GM18520 (cell line): ENCODE measurements around the gene IL17C.

ENCODE experiments used
- ATAC-seq: cut with Tn5 transposase; IDR thresholded peaks from one replicate; pipeline ENCODE4 v1.9.1; 2021; ENCODE audit not compliant: unreplicated experiment

The IL17C gene

DNA sequence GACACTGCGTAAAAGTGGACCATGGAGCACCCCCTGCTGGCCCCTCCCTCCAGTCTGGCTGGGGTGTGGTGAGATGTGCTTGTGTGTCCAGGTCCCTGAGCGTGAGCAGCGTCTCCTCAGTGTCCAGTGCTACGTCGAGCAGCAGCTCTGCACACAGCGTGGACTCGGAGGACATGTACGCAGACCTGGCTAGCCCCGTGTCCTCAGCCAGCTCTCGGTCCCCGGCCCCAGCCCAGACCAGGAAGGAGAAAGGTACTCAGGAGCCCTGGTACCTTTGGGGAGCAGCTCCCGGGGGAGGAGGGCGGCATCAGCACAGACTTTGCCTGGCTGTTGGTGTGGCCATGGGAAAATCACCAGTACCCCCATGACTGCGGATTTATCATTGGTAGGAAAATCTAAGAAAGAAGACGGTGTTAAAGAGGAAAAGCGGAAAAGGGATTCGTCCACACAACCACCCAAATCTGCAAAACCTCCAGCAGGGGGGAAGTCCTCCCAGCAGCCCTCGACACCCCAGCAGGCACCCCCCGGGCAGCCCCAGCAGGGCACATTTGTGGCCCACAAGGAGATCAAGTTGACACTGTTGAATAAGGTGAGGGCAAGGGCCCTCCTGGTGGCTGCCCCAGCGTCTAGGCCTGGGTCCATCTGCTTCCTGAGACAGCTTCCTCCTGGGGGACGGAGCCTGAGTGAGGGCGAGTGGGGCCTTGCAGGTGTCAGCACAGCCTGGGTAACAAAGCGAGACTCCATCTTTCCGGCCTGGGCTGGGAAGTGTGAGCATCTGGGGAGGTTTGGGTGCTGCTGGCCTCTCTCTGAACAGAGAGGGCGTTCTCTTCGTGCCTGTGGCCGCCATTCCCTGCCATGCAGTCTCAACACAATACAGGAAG is 10.6 kb upstream of the IL17C start:
- ATAC-seq, result no peak

DNA sequence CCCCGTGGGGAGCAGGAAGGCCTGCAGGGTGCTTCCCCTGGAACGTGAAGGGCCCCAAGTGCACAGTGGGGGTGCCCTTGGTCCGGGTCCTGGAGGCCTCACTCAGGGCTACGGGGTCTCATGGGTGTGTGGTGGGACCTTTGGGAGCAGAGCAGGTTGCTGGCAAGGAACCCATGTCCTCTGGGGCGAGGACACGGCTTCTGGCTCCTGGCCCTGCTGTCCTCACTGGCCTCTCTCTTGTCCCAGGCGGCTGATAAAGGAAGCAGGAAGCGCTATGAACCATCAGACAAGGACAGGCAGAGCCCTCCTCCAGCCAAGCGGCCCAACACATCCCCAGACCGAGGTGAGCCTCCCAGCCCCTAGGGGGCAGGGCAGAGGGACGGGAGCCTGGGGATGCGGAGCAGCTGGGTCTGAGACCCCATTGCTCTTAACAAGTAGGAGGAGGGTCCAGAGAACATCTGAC is 9.8 kb upstream of the IL17C start:
- ATAC-seq, result no peak

DNA sequence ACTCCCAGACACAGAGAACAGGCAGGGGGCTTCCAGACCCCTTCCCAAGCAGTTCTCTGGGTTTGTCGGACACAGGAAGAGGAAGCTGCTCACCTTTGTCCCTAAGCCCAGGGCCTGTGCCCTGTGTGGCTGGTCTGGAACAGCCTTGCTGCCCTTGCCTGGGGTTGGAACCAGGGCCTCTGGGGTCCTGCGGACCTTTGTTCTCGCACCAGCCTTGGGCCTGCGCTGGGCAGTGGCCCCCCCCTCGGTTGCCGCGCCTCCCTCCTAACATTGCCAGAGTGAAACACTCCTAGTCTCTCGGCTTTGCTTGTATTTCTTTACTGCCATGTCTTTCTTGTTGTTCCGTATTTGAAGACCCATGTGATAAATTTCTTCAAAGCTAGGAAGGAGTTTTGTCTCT is 8.5 kb upstream of the IL17C start:
- no peak for ATAC-seq

DNA sequence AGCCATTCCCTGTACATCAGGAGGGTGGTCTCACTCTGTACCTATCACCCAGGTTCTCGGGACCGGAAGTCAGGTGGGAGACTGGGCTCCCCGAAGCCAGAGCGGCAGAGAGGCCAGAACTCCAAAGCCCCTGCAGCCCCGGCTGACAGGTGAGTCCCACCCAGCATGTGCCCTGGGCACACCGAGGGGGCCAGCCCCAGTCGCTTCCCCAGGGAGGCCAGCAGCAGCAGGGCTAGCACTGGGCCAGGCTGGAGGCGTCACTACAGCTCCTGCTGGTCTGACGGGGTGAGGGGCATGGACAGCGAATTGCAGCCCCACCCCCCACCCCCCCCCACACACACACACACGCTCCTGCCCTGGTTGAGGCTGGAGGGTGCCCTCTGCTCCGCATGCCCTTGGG is 7.9 kb upstream of the IL17C start:
- ATAC-seq, result no peak

DNA sequence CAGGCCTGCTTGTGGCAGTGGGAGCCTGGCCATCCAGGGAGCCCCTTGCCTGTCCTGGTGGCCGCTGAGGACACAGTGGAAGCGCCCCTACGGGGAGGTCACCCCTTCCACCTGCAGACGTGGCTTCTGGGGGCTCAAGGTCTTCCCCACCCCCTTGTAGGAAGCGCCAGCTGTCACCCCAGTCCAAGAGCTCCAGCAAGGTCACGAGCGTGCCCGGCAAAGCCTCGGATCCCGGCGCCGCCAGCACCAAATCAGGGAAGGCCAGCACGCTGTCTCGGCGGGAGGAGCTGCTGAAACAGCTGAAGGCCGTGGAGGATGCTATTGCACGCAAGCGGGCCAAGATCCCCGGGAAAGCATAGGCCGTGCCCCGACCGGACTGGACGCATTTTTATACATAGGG is 7.4 kb upstream of the IL17C start:
- no peak for ATAC-seq

DNA sequence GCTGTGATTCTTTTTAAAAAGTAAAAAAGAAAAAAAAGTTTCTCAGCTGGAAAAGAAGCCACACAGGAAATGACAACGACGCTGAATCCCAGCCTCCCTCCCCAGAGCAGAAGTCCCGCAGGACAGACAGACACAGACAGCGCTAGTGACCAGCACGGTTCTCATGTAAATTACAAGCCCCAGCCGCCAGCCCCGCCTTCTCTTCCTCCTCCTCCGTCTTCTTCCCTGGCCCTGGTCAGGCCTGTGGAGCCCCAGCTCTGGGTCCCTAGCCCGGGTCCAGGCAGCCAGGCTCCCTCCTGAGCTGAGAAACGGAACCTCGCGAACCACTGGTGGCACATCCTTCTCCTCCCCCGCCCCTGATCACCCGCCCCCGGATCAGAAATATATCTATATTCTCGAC is 7.0 kb upstream of the IL17C start:
- ATAC-seq, result no peak

DNA sequence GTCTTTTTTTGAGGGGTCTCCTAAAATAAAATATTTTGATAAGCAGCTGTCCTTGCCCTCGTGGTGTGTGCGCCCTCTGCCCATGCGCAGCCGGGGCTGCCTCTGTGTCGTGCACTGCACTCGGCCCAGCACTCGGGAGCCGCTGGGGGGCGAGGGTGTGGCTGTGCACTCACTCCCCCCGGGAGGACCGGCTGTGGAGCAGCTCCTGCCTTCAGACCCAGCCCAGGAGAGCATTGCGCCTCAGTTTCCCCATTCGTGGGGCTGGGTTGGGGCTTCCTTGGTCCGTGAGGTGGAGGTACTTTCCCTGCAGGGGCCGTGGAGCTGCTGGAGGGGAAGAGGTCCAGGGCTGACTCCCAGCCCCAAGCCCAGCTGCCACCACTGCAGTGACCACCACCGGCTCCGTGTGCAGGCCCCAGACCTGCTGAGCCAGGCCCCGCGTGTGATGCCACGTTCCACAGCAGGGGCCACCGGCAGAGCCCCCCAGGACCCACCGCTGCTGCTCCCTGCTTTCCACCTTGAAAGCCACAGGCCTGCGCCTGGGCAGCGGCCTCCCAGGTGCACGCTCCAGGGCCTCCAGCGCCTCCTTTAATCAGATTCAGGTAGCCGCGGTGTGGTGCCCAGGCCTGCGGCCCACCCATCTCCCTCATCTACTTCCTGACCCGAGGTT is 6.3 kb upstream of the IL17C start:
- no peak for ATAC-seq

DNA sequence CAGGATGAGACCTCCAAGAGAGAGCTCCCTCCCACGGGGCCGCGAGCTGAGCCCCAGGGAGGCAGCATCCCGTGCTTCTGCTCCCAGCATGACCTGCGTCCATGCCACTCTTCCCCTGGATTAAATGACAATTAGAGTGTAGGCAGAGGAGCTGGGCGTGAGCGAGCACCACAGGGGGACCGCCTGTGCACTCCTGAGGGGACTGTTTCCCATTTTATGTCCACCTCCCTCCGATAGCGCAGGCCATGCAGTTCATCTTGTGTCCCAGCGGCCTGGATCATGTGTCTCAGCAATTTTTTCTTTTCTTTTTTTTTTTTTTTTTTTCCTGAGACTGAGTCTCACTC is 5.8 kb upstream of the IL17C start:
- ATAC-seq, result no peak

DNA sequence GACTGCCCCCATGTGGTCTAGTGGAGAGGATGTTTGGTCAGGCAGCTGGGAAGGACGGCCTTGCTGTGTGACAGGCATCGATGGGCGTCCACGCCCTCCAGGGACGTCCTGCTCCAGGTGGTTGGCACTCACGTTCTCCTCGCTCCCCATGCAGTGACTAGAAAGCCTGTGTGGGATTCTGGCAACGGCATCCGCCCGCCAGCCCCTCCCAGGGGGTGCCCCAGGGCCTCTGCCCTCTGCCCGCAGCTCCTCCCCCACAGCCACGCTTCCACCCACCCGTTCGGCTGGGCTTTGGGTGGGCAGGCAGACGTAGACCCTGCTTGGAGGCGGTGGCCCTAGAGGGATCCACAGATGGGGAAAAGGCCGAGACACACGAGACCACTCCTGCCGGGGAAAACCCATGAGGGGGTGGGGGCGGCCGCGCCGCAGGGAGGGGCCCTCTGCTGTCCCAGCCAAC is 4.7 kb upstream of the IL17C start:
- ATAC-seq, result peak; percentile 21

DNA sequence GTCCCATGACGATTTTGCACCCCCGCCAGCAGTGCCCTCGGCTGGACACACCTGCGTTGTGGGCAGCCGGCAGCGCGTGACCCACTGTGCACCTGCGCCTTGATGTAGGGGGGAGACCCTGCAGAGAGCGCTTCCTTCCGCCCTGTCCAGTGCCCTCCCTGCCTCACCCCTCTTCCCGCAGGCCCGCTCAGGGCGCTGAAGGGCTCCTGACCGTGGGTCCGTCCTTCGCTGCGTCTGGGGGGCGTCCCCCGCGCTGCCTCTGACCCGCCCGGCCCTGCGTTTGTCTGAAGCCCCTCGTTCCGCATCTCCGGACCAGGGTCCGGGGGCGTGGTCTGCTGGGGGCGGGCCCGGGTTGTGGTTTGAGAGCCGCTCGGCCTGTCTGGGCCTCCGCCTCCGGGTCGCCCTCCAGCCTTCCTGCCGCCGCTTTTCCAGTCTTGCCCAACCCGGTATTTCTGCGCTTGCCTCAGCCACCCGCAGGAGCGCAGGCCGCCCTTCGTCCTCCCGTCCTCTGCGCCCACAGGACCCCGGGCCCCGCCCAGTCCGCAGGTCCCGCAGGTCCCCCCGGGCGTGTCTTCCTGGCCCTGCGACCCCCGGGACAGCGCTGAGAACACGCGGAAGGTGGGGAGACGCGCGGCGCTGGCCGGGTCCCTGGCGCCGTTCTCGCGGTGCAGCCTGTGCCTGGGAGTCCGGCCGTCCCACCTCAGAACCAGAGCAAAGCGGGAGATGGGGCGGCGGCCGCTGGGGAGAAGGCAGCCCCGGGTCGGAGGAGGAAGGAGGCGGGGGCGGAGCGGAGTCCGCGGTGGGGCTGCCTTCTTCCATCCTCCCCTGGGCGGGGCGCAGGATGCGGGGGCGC is 4.0 kb upstream of the IL17C start:
- ATAC-seq, result peak; percentile 32

DNA sequence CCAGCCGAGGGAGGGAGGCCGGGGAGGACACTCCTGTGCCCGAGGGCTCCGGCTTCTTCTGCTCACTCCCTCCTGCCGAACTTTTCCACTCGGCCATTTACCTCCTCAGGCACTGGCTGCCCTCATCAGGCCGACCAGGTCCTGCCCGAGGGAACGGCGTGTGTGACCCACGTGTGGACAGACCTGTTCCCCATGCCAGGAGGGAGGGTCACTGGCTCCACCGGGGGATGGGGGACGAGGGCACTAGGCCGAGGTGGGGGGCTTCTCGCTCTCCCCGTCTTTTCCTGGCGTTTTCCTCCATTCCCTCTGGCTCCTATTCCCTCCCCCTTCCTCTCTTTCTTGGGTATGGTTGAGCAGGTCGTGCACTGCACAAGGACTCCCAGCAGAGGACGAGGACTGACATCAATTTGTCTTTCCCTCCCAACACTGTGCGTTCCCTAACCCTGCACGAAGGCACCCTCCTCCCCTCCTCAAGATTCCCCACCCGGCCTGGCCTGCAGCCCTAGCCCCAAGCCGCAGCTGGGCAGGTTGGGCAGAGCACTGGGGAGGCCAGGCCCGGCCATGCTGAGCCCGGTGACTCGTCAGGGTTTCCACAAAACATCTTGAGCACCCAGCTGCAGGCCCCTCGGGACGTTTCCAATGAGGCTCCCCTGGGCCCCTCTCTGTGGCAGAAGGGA is 3.2 kb upstream of the IL17C start:
- ATAC-seq, result no peak

DNA sequence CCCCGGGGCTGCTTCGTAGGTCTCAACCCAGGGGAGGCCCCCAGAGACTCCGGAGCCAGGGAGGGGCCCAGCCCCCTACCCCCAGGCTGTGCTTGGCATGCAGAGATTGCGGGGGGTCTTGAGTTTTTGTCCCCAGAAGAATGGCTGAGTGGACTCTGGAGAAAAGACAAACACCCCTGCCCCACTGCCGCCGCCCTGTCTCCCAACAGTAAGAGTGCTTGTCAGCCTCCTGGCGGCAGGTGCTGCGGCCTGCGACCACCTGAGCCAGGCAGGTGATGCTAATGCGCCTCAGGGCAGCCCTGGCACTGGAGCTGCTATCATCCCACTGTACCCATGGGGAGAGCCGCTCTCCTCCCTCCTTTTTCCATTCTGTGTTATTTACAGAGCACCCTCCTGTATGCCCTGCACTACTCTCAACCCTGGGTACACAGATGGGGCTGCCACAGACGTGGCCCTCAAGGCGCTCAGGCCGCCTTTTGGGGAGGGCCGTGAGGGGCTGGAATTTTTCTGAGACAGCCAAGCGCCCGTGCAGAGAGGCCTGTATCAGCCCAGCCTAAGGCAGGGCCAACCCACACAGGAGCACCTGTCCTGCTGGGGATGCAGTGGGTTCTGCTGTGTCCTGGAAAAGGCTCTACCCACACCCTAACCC is 2.6 kb upstream of the IL17C start:
- no peak for ATAC-seq

DNA sequence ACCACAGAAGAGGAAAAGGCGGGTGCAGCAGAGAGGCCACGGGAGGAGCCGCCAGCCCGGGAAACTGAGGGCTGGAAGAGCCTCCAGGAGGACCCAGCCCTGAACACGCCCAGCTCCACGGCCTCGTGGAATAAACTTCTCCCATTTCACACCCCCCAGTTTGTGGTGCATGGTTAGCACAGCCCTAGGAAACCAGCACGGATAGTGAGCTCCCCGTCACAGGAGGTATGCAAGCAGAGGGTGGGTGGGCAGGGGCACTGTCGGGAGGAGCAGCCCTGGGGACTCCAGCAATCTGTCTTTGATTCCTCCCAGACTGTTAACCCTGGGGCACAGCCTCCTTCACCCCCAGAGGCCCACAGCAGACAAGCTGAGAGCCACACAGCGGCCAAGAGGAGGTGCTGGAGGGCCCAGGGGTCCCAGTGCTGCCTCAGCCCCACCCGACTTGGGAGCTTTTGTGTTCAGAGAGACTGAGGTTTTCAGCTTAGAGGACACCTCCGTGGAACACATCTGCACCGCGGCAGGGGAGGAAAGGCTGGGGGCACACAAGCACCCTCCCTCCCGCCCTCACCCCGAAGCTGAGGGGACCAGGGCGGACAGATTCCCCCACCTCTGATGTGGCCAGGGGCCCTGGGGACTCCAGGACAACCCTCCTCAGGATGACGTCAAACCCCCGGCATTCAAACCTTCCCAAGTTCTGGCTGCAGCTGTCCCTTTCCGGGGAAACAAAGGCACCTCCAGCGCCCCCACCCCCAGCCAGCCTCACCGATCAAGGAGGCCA is 1.7 kb upstream of the IL17C start:
- ATAC-seq, result no peak

DNA sequence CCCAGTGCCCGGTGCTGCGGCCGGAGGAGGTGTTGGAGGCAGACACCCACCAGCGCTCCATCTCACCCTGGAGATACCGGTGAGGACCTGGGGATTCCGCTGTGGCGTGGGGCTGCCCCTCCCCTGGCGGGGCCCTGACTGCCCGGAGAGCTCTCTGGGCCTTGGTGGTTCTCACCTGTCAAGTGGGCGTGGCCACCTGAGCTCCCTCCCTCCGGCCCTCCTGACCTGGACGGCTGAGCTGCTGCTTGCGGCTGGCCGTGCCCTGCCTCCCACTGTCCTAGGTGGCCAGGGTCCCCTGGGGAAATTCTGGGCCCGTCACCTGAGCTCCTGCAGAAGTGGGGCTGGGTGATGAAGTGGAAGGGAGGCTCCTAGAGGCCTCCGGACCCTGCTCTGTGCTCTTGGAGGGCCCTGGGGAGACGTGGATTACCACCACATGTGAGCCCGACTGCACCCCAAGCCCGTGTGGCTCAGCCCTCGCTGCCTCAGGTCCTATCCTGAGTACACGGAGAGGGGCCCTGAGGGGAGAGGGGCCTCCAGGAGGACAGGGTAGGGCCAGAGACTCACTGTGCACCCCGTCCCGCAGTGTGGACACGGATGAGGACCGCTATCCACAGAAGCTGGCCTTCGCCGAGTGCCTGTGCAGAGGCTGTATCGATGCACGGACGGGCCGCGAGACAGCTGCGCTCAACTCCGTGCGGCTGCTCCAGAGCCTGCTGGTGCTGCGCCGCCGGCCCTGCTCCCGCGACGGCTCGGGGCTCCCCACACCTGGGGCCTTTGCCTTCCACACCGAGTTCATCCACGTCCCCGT is 1.1 kb downstream of the IL17C start:
- no peak for ATAC-seq

DNA sequence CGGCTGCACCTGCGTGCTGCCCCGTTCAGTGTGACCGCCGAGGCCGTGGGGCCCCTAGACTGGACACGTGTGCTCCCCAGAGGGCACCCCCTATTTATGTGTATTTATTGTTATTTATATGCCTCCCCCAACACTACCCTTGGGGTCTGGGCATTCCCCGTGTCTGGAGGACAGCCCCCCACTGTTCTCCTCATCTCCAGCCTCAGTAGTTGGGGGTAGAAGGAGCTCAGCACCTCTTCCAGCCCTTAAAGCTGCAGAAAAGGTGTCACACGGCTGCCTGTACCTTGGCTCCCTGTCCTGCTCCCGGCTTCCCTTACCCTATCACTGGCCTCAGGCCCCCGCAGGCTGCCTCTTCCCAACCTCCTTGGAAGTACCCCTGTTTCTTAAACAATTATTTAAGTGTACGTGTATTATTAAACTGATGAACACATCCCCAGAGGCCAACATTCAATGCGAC is 1.7 kb downstream of the IL17C start:
- ATAC-seq, result no peak

DNA sequence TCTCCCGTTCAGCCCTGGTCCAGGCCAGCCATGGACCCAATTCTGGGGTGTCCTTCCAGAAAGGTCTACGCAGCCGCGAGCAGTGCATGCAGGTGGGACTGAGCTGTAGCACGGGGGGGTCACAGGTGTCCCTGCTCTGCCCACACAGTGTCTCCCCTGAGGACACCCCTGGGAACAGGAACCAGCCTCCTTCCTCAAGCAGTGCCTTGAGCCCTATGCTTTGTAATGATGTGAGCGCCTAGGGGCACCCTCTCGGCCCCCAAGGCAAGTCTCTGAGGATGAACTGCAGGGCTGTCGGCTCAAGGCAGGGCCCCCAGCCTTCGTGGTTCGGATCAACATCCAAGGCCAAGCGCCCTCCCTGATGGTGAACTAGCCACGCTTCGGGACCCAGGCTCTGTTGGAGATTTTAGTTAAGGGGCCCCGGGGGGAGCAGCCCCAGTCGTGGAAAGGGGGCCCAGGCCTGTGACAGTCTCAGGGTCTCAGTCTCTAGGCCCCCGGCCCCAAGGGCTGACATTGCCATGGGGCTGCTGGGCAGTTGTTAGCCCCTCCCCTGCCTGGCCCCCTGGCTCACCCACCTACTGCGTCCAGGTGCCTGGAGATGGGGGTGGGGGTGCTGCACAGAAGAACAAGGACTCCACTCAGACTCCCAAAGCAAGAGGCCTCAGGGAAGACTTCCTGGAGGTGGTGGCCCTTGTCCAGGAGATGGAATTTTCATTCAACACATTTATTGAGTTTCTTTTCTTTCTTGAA is 2.3 kb downstream of the IL17C start:
- no peak for ATAC-seq

DNA sequence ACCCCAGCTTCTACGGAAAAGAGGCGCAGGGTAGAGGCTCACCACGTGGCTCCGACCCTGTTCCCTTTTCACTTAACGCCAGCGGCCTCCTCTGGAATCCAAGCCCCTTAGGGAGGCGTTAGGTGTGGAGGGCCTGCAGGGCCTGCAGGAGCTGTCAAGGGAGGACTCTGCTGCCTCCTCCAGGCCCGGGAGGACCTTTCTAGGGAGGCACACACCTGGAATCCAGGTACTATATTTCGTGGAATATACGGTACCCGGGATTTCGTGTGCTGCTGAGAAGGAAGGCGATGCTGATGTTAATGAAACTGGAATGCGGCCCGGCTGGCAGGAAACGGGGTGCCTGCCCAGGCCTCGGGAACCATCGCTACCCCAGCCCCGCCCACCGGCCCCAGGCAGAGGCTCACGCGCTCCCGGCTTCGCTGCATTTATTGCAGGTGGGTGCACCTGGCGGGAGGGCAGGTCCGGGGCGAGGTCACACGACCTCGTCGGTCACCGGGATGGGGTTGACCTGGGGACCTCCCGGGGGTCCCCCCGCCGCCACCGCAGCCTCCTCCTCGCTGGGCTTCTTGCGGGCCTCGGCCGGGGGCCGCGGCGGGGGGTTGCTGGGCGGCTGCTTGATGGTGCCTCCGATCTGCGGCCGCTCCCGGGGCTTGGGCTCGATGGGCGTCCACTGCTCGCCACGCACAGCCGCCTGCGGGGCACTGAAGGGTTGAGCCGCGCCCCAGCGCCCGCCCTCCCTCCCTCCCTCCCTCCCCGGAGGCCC is 4.7 kb downstream of the IL17C start:
- no peak for ATAC-seq

DNA sequence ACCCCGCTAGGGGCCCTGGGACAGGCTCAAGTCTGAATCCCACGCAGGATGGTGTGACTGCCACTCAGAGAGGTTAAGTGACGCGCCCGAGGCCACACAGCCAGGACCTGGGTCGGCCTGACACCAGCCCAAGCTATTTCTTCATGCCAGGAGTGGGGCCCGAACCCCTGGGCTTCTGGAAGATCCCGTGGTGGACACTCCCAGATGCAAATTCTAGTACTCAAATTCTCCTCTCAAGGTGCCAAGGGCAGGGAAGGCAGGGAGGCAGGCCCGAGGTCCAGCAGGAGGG is 5.2 kb downstream of the IL17C start:
- no peak for ATAC-seq
